ENCODE data around the gene S100Z. TPM values are rescaled to one million over a fixed set of nuclear protein-coding genes. Genes with fewer than 3 reads are reported as not detected.
"Not testable (repeated sequence)": the region's sequence is repeated elsewhere in the genome, so short reads cannot be mapped to it uniquely, and the experiment has no call there.

The S100Z gene
- total RNA-seq, 2 donors from 2014 or later, result not detected

- no peak overlapping the region for H3K27ac ChIP-seq
- TF ChIP-seq CTCF (IDR thresholded peaks at IDR 0.05), result no peak
Observed at GRCh38 chr5:76942581-76942980, 92.8 kb downstream of the S100Z start.

GRCh38 chr5:76943006-76943405 lies 93.2 kb downstream of the S100Z start:
- no peak overlapping the region for H3K4me3 ChIP-seq
- H3K36me3 ChIP-seq, result no peaks in the 10 kb centered on the region
- H3K4me1 ChIP-seq, result no peaks in the 10 kb centered on the region
- H3K27ac ChIP-seq, result no peak overlapping the region
- no peaks in the 10 kb centered on the region for H3K9me3 ChIP-seq
- DNase-seq (ENCODE audit: low spot score), result no peak
- no peaks in the 10 kb centered on the region for H3K27me3 ChIP-seq
- TF ChIP-seq CTCF (IDR thresholded peaks at IDR 0.05), result no peak

More at GRCh38 chr5:76942581-76942980, 92.8 kb downstream of the S100Z start:
- Histone ChIP-seq H3K4me1 (no peaks in the 10 kb centered on the region), H3K9me3 (no peaks in the 10 kb centered on the region), H3K4me3 (no peak overlapping the region), H3K36me3 (no peaks in the 10 kb centered on the region), H3K27me3 (no peaks in the 10 kb centered on the region)
- no peak for DNase-seq (ENCODE audit: low spot score)

GRCh38 chr5:76944638-76945037 lies 94.8 kb downstream of the S100Z start:
- no peaks in the 10 kb centered on the region for H3K36me3 ChIP-seq
- no peak overlapping the region for H3K4me3 ChIP-seq
- H3K27me3 ChIP-seq, result no peaks in the 10 kb centered on the region
- no peaks in the 10 kb centered on the region for H3K9me3 ChIP-seq
- no peak for TF ChIP-seq CTCF (IDR thresholded peaks at IDR 0.05)
- no peak for DNase-seq (ENCODE audit: low spot score)
- no peaks in the 10 kb centered on the region for H3K4me1 ChIP-seq
- no peak overlapping the region for H3K27ac ChIP-seq

- not testable (repeated sequence) for H3K9me3 ChIP-seq; H3K4me1 ChIP-seq; H3K27me3 ChIP-seq; DNase-seq (ENCODE audit: low spot score); H3K36me3 ChIP-seq; H3K4me3 ChIP-seq; H3K27ac ChIP-seq
Observed at GRCh38 chr5:76945238-76945637, 95.4 kb downstream of the S100Z start.

GRCh38 chr5:76946090-76946489 lies 96.3 kb downstream of the S100Z start:
- no peak for TF ChIP-seq CTCF (IDR thresholded peaks at IDR 0.05)
- Histone ChIP-seq H3K4me1 (no peaks in the 10 kb centered on the region), H3K4me3 (no peak overlapping the region), H3K9me3 (no peaks in the 10 kb centered on the region), H3K27ac (no peak overlapping the region), H3K36me3 (no peaks in the 10 kb centered on the region), H3K27me3 (no peaks in the 10 kb centered on the region)
- DNase-seq (ENCODE audit: low spot score), result no peak

GRCh38 chr5:76947082-76947503 lies 97.3 kb downstream of the S100Z start:
- Histone ChIP-seq H3K27me3 (no peaks in the 10 kb centered on the region), H3K4me3 (no peak overlapping the region), H3K27ac (no peak overlapping the region), H3K36me3 (no peaks in the 10 kb centered on the region), H3K9me3 (no peaks in the 10 kb centered on the region), H3K4me1 (no peaks in the 10 kb centered on the region)
- DNase-seq (ENCODE audit: low spot score), result no peak
- TF ChIP-seq CTCF (IDR thresholded peaks at IDR 0.05), result no peak
